ENCODE data around the gene ANKS6.

The ANKS6 gene

GRCh38 chr9:98815391-98815951, 19.1 kb upstream of the ANKS6 start:
- DNase-seq (ENCODE audit: low read depth) = no peak

- no peak for DNase-seq (ENCODE audit: low read depth)
Measured at GRCh38 chr9:98811051-98811650, 14.8 kb upstream of the ANKS6 start.

GRCh38 chr9:98810102-98810842, 13.9 kb upstream of the ANKS6 start:
- no peak for DNase-seq (ENCODE audit: low read depth)

DNA sequence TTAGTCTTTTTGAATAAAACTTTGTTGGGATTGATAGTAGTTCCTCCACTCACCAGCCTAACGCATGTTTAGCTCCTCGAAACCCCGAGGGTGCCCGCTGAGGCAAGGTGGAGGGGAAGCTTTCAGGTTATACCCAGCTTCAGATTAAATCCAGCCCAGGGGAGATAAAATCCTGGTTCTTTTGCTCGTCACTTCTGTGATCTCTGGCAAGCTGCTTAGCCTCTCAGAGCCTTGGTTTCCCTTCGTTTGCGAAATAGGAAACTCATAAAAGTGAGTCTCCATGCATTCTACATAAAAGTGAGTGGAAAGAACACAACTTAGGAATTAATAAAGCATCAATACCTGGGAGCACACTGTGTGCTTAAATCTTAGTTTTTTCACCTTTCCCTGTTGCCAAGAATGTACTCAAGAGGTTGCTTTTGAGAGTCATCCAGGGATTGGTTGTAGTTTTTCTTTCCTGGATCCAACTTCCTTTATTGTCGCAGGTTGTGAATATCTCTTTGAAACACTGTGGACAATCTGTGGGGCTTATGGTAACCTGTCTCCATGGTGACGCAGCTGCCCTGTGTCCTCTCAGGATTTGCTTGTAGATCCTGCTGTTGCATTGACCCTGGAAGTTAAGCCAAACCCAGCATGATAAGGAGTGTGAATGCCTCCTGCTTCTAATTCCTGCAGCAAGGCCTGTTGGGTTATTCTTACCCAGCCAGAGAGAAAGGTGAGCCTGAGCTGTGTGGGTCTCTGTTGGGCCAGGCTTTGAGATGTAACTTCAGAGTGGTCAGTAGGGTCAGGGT, 13.2 kb upstream of the ANKS6 start:
- no peak for DNase-seq (ENCODE audit: low read depth)

- DNase-seq (ENCODE audit: low read depth) = no peak
Measured at GRCh38 chr9:98808875-98809274, 12.5 kb upstream of the ANKS6 start.

DNA sequence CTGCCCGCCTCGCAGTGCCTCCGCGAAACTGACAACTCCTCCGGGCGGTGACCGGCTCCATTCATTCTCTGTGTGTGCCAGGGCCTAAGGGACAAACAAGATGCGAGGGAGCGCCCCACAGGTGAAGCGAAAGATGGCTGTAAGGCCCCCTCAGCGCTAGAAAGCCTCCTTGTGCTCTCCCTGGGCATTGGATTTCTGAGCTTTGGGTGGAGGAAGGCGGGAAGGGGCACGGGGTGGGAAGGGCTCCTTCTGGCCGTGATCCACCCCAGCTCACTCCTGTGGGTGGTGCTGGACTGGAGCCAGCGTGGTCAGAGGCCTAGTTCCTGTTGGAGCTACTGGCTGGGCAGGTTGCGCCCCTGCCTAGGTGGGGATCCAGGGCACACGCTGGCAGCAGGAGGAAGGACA, 12.1 kb upstream of the ANKS6 start:
- DNase-seq (ENCODE audit: low read depth) = no peak

GRCh38 chr9:98807814-98808195, 11.4 kb upstream of the ANKS6 start:
- DNase-seq (ENCODE audit: low read depth) = no peak

DNA sequence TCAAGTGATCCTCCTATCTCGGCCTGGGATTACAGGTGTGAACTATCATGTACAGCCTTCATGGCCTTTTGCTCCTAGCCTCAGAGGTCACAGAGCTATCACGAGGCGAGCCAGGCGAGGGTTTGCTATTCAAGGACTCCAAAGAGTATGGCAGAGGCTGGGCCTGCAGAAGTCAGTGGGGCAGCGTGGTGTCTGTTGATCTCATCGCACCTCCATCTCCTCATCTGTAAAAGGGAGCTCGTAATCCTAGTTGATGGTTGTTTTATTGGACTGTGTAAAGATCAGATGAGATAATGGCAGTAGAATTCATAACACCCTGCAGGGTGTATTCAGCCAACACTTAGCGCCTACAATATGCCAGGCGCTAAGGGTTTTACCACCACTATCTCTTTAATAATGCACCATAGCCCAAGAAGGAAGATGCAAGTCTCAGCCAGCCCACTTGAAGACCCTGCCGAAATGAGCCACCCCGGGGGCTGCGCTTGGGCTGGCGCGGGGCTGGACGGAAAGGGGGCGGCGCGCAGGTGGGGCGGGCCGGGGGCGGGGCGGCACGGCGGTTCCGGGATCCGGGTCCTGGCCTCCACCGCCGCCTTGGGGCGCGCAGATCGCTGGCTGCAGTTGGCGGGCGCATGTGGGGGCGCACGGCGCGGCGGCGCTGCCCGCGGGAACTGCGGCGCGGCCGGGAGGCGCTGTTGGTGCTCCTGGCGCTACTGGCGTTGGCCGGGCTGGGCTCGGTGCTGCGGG, 10.9 kb upstream of the ANKS6 start, which contains the start of gene GALNT12:
Gene GALNT12, plus strand, starts transcription at position 601 of the 744 bp plus-strand sequence. Its CDS starts 29 bp downstream, at position 630.
- DNase-seq (ENCODE audit: low read depth) = peak; percentile 38

- no peak for DNase-seq (ENCODE audit: low read depth)
Measured at GRCh38 chr9:98806394-98807035, 10.2 kb upstream of the ANKS6 start.

DNA sequence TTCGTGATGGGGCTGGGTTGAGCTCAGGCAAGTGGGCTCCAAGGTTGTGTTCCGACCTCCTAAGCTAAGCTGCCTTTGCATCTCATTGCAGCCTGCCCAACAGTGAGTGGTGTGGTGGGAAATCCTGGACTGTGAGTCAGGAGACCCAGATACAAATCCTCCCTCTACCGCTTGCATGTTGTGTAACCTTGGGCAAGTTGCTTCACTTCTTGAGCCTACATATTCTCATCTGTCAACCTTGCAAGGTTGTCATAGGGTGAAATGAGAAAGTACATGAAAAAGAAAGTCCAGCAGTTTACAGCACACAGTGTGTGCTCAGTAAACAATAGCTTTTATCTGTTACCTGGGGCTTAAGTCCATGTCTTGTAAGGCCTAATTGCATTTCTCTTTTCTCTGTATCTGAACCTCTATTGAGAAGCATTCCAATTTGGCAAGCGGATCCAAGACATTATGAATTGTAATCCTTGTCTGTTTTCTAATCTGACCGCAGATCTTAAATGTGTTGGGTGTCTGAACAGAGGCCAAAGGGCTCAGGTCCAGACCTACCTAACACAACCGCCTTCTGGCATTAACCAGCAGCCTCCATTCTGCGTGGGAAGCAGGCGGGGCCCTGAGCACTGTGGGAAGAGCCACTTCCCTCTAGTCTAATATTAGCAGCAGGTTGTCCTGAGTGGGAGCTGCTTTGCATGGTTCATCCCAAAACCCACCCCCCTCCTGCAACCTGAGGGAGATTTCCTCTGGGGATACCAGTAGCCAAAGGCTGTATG, 9.3 kb upstream of the ANKS6 start:
- no peak for DNase-seq (ENCODE audit: low read depth)

DNA sequence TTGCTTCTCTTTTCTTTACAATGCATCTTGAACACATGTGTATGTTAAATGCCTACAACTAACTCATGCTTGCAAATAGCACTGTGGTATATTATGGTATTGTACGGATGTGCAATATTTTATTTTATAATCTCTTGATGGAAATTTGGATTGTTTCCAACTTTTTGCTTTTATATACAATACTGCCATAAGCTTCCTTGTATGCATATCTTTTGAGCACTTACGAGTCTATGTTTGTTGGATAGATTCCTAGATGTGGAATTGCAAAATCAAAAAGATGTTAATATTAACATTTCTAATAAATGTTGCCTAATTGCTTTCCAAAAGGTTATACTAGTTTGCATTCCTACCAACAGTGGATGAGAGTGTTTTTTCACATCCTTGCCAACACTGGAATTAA, 7.7 kb upstream of the ANKS6 start:
- no peak for DNase-seq (ENCODE audit: low read depth)

DNA sequence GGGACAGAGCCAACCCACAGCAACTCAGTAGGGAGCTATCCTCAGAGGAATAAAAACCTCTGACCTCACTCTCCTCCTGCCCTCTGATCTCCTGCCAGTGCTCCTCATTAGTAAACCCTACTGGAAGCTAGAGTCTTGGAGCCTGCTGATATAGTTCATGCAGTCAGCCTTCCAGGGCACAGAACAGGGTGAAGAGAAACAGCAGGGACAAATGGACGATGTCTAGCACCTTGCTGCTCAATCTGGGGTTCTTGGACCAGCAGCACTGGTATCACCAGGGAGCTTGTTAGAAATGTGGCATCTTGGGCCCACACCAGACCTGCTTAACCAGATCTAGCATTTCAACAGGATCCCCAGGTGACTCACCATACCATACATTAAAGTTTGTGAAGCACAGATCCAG, 5.6 kb upstream of the ANKS6 start:
- no peak for DNase-seq (ENCODE audit: low read depth)

GRCh38 chr9:98801561-98801960, 5.2 kb upstream of the ANKS6 start:
- no peak for DNase-seq (ENCODE audit: low read depth)

- no peak for DNase-seq (ENCODE audit: low read depth)
Measured at GRCh38 chr9:98798254-98798653, 1.9 kb upstream of the ANKS6 start.

- no peak for DNase-seq (ENCODE audit: low read depth)
Measured at GRCh38 chr9:98797491-98797890, 1.1 kb upstream of the ANKS6 start.

GRCh38 chr9:98795970-98796363, 388 bp downstream of the ANKS6 start:
- no peak for DNase-seq (ENCODE audit: low read depth)

GRCh38 chr9:98795295-98795955, 930 bp downstream of the ANKS6 start:
- no peak for DNase-seq (ENCODE audit: low read depth)

DNA sequence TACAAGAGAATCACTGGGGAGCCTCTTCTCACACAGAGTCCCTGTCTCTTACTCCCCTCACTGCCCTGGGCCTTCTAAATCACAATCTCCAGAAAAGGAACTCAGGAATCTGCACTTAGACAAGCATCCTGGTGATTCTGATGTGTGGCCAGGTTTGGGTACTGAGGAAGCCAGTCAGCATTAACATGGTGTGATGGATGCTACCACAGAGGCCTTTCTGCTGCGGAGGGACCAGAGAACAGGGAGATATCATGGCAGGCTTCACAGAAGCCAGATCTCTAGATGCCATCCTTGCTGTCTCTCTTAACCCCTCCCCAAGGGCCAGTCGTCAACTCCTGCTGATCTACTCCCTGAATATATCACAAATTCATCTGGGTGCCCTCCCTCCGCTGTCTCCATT, 1.6 kb downstream of the ANKS6 start:
- no peak for DNase-seq (ENCODE audit: low read depth)

DNA sequence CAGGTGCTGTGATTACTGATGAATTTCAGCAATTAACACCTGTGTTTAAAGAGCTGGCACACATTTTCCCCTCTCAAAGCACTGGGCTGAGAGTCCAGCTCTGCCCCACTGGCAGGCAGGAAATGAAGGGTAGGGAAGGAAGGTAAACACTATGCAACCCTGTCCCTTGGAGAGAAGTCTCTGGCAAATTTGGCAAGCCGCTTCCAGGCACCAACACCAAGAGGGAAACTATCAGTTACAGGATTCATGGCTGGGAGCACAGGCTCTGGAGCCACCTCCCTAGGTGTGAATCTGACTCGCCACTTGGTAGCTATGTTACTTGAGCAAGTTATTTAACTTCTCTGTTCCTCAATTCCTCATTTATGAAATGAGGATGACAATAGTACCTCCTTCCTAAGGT, 3.3 kb downstream of the ANKS6 start:
- DNase-seq (ENCODE audit: low read depth) = no peak

Data from activated T-cell treated with anti-CD3 and anti-CD28 coated beads for 1 hour (primary cell).